Measurements from ENCODE around the gene CALM1.
"Not testable (repeated sequence)": the region's sequence is repeated elsewhere in the genome, so short reads cannot be mapped to it uniquely, and the experiment has no call there.

CALM1 gene

GRCh38 chr14:90388982-90389381 lies 7.8 kb upstream of the CALM1 start:
- no peaks in the 10 kb centered on the region for H3K27me3 ChIP-seq (ENCODE audit: low read length)
- no peak for TF ChIP-seq CTCF (IDR thresholded peaks at IDR 0.05; ENCODE audit: insufficient read depth, low read length, poor library complexity, severe bottlenecking)
- no peak for TF ChIP-seq EZH2phosphoT487 (conservative IDR thresholded peaks at IDR 0.05; ENCODE audit: low read length)
- no peak overlapping the region for H3K9ac ChIP-seq (ENCODE audit: low read length)
- H3K9me3 ChIP-seq (ENCODE audit: insufficient read depth, low read length), result no peaks in the 10 kb centered on the region
- H3K4me2 ChIP-seq (ENCODE audit: low read depth, low read length, poor library complexity, severe bottlenecking), result no peak overlapping the region
- peaks cover 6% of the 10 kb centered on the region; the same call in 1 of the 2 replicates for H3F3A ChIP-seq (ENCODE audit: insufficient read depth)
- no peaks in the 10 kb centered on the region for H4K20me1 ChIP-seq (ENCODE audit: low read depth, low read length)
- H3K9me2 ChIP-seq (replicated peaks; ENCODE audit: insufficient read depth, low read length), result no peaks in the 10 kb centered on the region
- H2AFZ ChIP-seq (ENCODE audit: low read depth, low read length, severe bottlenecking), result no peak overlapping the region
- no peaks in the 10 kb centered on the region for H3K36me3 ChIP-seq (ENCODE audit: low read length)
- H3K4me3 ChIP-seq (ENCODE audit: insufficient read depth, low read length, poor library complexity, severe bottlenecking), result no peak overlapping the region
- no peaks in the 10 kb centered on the region for H3K79me2 ChIP-seq (ENCODE audit: insufficient read depth, low read length)
- H3K27ac ChIP-seq (ENCODE audit: low read depth, low read length), result no peak overlapping the region

- Histone ChIP-seq H4K20me1 (ENCODE audit: low read depth, low read length) (no peaks in the 10 kb centered on the region), H3F3A (ENCODE audit: insufficient read depth) (peaks cover 20% of the 10 kb centered on the region), H3K27ac (ENCODE audit: low read depth, low read length) (no peak overlapping the region), H3K36me3 (ENCODE audit: low read length) (no peaks in the 10 kb centered on the region), H3K4me2 (ENCODE audit: low read depth, low read length, poor library complexity, severe bottlenecking) (no peak overlapping the region), H3K79me2 (ENCODE audit: insufficient read depth, low read length) (peaks cover 9% of the 10 kb centered on the region), H2AFZ (ENCODE audit: low read depth, low read length, severe bottlenecking) (no peak overlapping the region), H3K9me2 (replicated peaks; ENCODE audit: insufficient read depth, low read length) (no peaks in the 10 kb centered on the region), H3K9ac (ENCODE audit: low read length) (no peak overlapping the region), H3K4me3 (ENCODE audit: insufficient read depth, low read length, poor library complexity, severe bottlenecking) (no peak overlapping the region), H3K9me3 (ENCODE audit: insufficient read depth, low read length) (no peaks in the 10 kb centered on the region), H3K27me3 (ENCODE audit: low read length) (no peaks in the 10 kb centered on the region)
- TF ChIP-seq CTCF (IDR thresholded peaks at IDR 0.05; ENCODE audit: insufficient read depth, low read length, poor library complexity, severe bottlenecking) (no peak), EZH2phosphoT487 (conservative IDR thresholded peaks at IDR 0.05; ENCODE audit: low read length) (no peak)
These were observed 2.9 kb upstream of the CALM1 start for GRCh38 chr14:90393966-90394365.

- H3K79me2 ChIP-seq (ENCODE audit: insufficient read depth, low read length), result peaks cover 18% of the 10 kb centered on the region
- not testable (repeated sequence) for H3K36me3 ChIP-seq (ENCODE audit: low read length); H3K9ac ChIP-seq (ENCODE audit: low read length); H4K20me1 ChIP-seq (ENCODE audit: low read depth, low read length); H3K27ac ChIP-seq (ENCODE audit: low read depth, low read length); H2AFZ ChIP-seq (ENCODE audit: low read depth, low read length, severe bottlenecking); H3K4me3 ChIP-seq (ENCODE audit: insufficient read depth, low read length, poor library complexity, severe bottlenecking); H3K9me3 ChIP-seq (ENCODE audit: insufficient read depth, low read length); H3K9me2 ChIP-seq (replicated peaks; ENCODE audit: insufficient read depth, low read length); H3K4me2 ChIP-seq (ENCODE audit: low read depth, low read length, poor library complexity, severe bottlenecking); H3K27me3 ChIP-seq (ENCODE audit: low read length)
- H3F3A ChIP-seq (ENCODE audit: insufficient read depth), result peaks cover 25% of the 10 kb centered on the region
These were observed 2.0 kb upstream of the CALM1 start for GRCh38 chr14:90394782-90395181.

- H3K4me3 ChIP-seq (ENCODE audit: insufficient read depth, low read length, poor library complexity, severe bottlenecking), result peak overlapping the region; percentile 86
- H3K79me2 ChIP-seq (ENCODE audit: insufficient read depth, low read length), result peaks cover 30% of the 10 kb centered on the region
- H2AFZ ChIP-seq (ENCODE audit: low read depth, low read length, severe bottlenecking), result no peak overlapping the region
- H3K27me3 ChIP-seq (ENCODE audit: low read length), result no peaks in the 10 kb centered on the region
- H3K27ac ChIP-seq (ENCODE audit: low read depth, low read length), result peak overlapping the region; percentile 80
- TF ChIP-seq CTCF (IDR thresholded peaks at IDR 0.05; ENCODE audit: insufficient read depth, low read length, poor library complexity, severe bottlenecking) (no peak), EZH2phosphoT487 (conservative IDR thresholded peaks at IDR 0.05; ENCODE audit: low read length) (no peak)
- peak overlapping the region; percentile 69 for H3K4me2 ChIP-seq (ENCODE audit: low read depth, low read length, poor library complexity, severe bottlenecking)
- no peaks in the 10 kb centered on the region for H3K9me2 ChIP-seq (replicated peaks; ENCODE audit: insufficient read depth, low read length)
- peaks cover 25% of the 10 kb centered on the region for H3F3A ChIP-seq (ENCODE audit: insufficient read depth)
- peak overlapping the region; percentile 79 for H3K9ac ChIP-seq (ENCODE audit: low read length)
- H3K36me3 ChIP-seq (ENCODE audit: low read length), result peaks cover 25% of the 10 kb centered on the region
- H3K9me3 ChIP-seq (ENCODE audit: insufficient read depth, low read length), result no peaks in the 10 kb centered on the region
- H4K20me1 ChIP-seq (ENCODE audit: low read depth, low read length), result peaks cover 22% of the 10 kb centered on the region
These were observed 841 bp downstream of the CALM1 start for GRCh38 chr14:90397425-90398314.
